ENCODE results near the gene GRIK2. TPM values are rescaled to one million over a fixed set of nuclear protein-coding genes. Genes with fewer than 3 reads are reported as not detected.

Gene GRIK2
- total and polyA plus RNA-seq, 2 donors (not counting 3 experiments of a cell fraction or from before 2014, with no cell fraction given) = not detected

DNA sequence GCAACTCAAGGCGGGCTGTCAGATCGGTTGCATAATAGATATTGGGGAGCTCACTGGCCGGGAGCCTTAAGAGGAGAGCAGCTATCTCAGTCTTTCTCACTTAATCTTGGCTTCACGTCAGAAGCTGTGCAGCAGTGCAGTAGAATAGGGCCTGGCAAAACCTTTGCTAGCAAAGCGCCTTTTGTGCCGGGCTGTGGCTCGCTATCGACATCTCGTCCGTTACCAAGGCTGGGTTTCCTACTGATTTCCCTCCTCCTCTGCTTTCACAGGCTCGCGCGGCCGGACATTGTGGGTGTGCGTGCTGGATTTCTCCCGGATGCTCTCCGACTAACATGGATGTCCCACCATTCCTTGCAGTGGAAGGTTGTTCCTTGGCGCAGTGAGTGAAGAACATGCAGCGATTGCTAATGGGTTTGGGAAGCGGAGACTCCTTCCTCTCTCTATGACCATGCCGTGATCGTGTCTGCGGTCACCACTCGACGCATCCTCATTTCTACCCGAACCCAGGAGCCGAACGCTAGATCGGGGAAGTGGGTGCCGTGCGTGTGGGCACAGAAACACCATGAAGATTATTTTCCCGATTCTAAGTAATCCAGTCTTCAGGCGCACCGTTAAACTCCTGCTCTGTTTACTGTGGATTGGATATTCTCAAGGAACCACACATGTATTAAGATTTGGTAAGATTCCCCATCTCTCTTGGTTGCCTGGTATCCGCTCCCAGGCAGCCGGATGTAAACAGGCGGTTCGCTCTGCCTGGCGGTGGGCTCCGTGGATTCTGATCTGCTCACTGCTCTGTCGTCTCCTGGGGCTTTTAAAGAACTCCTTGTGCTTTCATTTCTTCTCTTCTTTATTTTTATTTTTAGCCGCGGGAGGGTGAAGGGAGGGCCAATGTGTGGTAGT lies 5.5 kb downstream of the GRIK2 start:
- H3K9ac ChIP-seq (replicated peaks; ENCODE audit: extremely low read depth, insufficient read depth, low read length) = no peak overlapping the region

More for the DNA sequence above, 5.5 kb downstream of the GRIK2 start:
- Histone ChIP-seq H3K4me3 (replicated peaks in 1 of 3; ENCODE audit: insufficient read depth in 1 of 3, low read depth in 1 of 3, low read length in 3 of 3) (no peak overlapping the region), H3K9me1 (replicated peaks; ENCODE audit: control insufficient read depth, extremely low read depth, insufficient read depth, low read length) (no peaks in the 10 kb centered on the region), H3K36me3 (ENCODE audit: control insufficient read depth in 2 of 2, extremely low read depth in 1 of 2, insufficient read depth in 2 of 2, low read length in 2 of 2) (no peaks in the 10 kb centered on the region), H3K4me2 (ENCODE audit: insufficient read depth, low read length) (no peak overlapping the region), H2AFZ (ENCODE audit: low read depth, low read length) (no peak overlapping the region), H3K79me2 (ENCODE audit: control insufficient read depth, insufficient read depth, low read length) (no peaks in the 10 kb centered on the region), H3K4me1 (ENCODE audit: control insufficient read depth, extremely low read depth, insufficient read depth, low read length) (no peaks in the 10 kb centered on the region), H3K27me3 (ENCODE audit: control insufficient read depth in 2 of 2, insufficient read depth in 2 of 2, low read length in 2 of 2) (peaks cover 28 to 43% of the 10 kb centered on the region in 2 experiments), H3K27ac (ENCODE audit: insufficient read depth, low read depth, low read length) (no peak overlapping the region), H4K20me1 (replicated peaks; ENCODE audit: control insufficient read depth, extremely low read depth, insufficient read depth, low read length) (no peaks in the 10 kb centered on the region), H3K9me3 (replicated peaks; ENCODE audit: control insufficient read depth, insufficient read depth, low read length) (no peaks in the 10 kb centered on the region)
- FAIRE-seq (no peak), DNase-seq (ENCODE audit: low read depth, low spot score) (no peak)
- intact Hi-C loops (cut with micrococcal nuclease) = no loop called here
- BruUV-seq (replicated peaks) = no TSS peak
- CTCF ChIA-PET = no interaction called here
- dilution Hi-C loops (cut with MboI; ENCODE audit: extremely low pct_ligation_motif_present, low sequenced_read_pairs) = no loop called here
- TF ChIP-seq, protein P1, sequence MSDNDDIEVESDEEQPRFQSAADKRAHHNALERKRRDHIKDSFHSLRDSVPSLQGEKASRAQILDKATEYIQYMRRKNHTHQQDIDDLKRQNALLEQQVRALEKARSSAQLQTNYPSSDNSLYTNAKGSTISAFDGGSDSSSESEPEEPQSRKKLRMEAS (IDR thresholded peaks at IDR 0.05; ENCODE audit: insufficient read depth, insufficient read length) = no peak
- no peak for TF ChIP-seq POLR2AphosphoS5 (IDR thresholded peaks at IDR 0.05; ENCODE audit: insufficient read depth, low read depth, low read length)
- TF ChIP-seq, protein P2, sequence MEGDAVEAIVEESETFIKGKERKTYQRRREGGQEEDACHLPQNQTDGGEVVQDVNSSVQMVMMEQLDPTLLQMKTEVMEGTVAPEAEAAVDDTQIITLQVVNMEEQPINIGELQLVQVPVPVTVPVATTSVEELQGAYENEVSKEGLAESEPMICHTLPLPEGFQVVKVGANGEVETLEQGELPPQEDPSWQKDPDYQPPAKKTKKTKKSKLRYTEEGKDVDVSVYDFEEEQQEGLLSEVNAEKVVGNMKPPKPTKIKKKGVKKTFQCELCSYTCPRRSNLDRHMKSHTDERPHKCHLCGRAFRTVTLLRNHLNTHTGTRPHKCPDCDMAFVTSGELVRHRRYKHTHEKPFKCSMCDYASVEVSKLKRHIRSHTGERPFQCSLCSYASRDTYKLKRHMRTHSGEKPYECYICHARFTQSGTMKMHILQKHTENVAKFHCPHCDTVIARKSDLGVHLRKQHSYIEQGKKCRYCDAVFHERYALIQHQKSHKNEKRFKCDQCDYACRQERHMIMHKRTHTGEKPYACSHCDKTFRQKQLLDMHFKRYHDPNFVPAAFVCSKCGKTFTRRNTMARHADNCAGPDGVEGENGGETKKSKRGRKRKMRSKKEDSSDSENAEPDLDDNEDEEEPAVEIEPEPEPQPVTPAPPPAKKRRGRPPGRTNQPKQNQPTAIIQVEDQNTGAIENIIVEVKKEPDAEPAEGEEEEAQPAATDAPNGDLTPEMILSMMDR (IDR thresholded peaks at IDR 0.05; ENCODE audit: extremely low read depth in 1 of 2, insufficient read depth in 1 of 2, low read depth in 1 of 2, low read length in 2 of 2) = no peak
- no peak for TF ChIP-seq MYC (IDR thresholded peaks at IDR 0.05; ENCODE audit: low read depth, low read length)
- TF ChIP-seq POLR2A (IDR thresholded peaks at IDR 0.05; ENCODE audit: low read depth, low read length) = no peak
- TF ChIP-seq GATA2 (IDR thresholded peaks at IDR 0.05; ENCODE audit: insufficient read depth, insufficient read length, low read depth, low read length) = no peak
- no peak for TF ChIP-seq FOS (IDR thresholded peaks at IDR 0.05; ENCODE audit: borderline replicate concordance, insufficient read depth, low read length)
- no peak for TF ChIP-seq EZH2 (IDR thresholded peaks at IDR 0.05; ENCODE audit: borderline replicate concordance, low read depth, low read length, severe bottlenecking)
- POLR2A ChIA-PET = no interaction called here

Data from endothelial cell of umbilical vein (primary cell).